Retinal pigment epithelial cell (primary cell): ENCODE results near the gene TEX19.
"Not testable (repeated sequence)": the region's sequence is repeated elsewhere in the genome, so short reads cannot be mapped to it uniquely, and the experiment has no call there.

Source experiments
- DNase-seq: peaks from one replicate; pipeline ENCODE4 v3.0.0-alpha.2; 2010; ENCODE audit warnings: low read depth
- H3K4me3 ChIP-seq: 2 replicates; pipeline ENCODE4 v1.5.1; 2011; ENCODE audit warnings: mild to moderate bottlenecking, low read length, control low read depth, moderate library complexity
- CTCF ChIP-seq: conservative IDR thresholded peaks from 2 replicates; pipeline ENCODE4 v1.5.1; 2011; ENCODE audit warnings: low read depth, low read length, control low read depth, inconsistent platforms

TEX19 gene

GRCh38 chr17:82357394-82357793, 1.7 kb upstream of the TEX19 start:
- no peak overlapping the region for H3K4me3 ChIP-seq
- DNase-seq, result no peak
- no peak for TF ChIP-seq CTCF

GRCh38 chr17:82359451-82360074, 516 bp downstream of the TEX19 start:
- DNase-seq, H3K4me3 ChIP-seq: not testable (repeated sequence)

GRCh38 chr17:82361885-82362633, 3.0 kb downstream of the TEX19 start:
- no peak for TF ChIP-seq CTCF
- DNase-seq, result no peak
- no peak overlapping the region for H3K4me3 ChIP-seq

GRCh38 chr17:82365606-82366295, 6.7 kb downstream of the TEX19 start:
- DNase-seq, result no peak
- no peak overlapping the region for H3K4me3 ChIP-seq
- TF ChIP-seq CTCF, result no peak

- no peak overlapping the region for H3K4me3 ChIP-seq
- DNase-seq, result no peak
- no peak for TF ChIP-seq CTCF
Observed at GRCh38 chr17:82366749-82367148, 7.7 kb downstream of the TEX19 start.

GRCh38 chr17:82367724-82368524, 8.9 kb downstream of the TEX19 start:
- no peak for DNase-seq
- H3K4me3 ChIP-seq, result no peak overlapping the region
- no peak for TF ChIP-seq CTCF

- H3K4me3 ChIP-seq, result no peak overlapping the region
- DNase-seq, result no peak
- TF ChIP-seq CTCF, result no peak
Observed at GRCh38 chr17:82369211-82369610, 10.2 kb downstream of the TEX19 start.
